Activated CD4-positive, alpha-beta T cell treated with anti-CD3 and anti-CD28 coated beads, Interleukin-2, Interleukin-4, amounts not matched to agents 100 ng/mL and 50 ng/mL, durations not matched to agents 16 hours and 8 hours (primary cell): Measurements from ENCODE around the gene HORMAD2.

ENCODE experiments used
- DNase-seq: peaks from one replicate; pipeline ENCODE4 v3.0.0-alpha.2; 2020; ENCODE audit warnings: low spot score

Gene HORMAD2

GRCh38 chr22:30104501-30105156, 24.4 kb downstream of the HORMAD2 start:
- DNase-seq: peak; percentile 69

- DNase-seq: no peak
Observed at GRCh38 chr22:30105483-30105882, 25.2 kb downstream of the HORMAD2 start.

GRCh38 chr22:30113494-30113893, 33.2 kb downstream of the HORMAD2 start:
- DNase-seq: no peak

GRCh38 chr22:30114361-30114760, 34.1 kb downstream of the HORMAD2 start:
- DNase-seq: no peak

- no peak for DNase-seq
Observed at GRCh38 chr22:30115705-30116104, 35.4 kb downstream of the HORMAD2 start.

GRCh38 chr22:30116362-30117117, 36.3 kb downstream of the HORMAD2 start:
- no peak for DNase-seq

- DNase-seq: no peak
Observed at GRCh38 chr22:30117256-30117655, 37.0 kb downstream of the HORMAD2 start.

GRCh38 chr22:30118291-30118690, 38.0 kb downstream of the HORMAD2 start:
- no peak for DNase-seq

- DNase-seq: peak; percentile 79
Observed at GRCh38 chr22:30121960-30122359, 41.7 kb downstream of the HORMAD2 start.

GRCh38 chr22:30123463-30123862, 43.2 kb downstream of the HORMAD2 start:
- no peak for DNase-seq

GRCh38 chr22:30127749-30128166, 47.5 kb downstream of the HORMAD2 start:
- DNase-seq: no peak

GRCh38 chr22:30128511-30128910, 48.2 kb downstream of the HORMAD2 start:
- no peak for DNase-seq

- DNase-seq: no peak
Observed at GRCh38 chr22:30129636-30130035, 49.4 kb downstream of the HORMAD2 start.

- DNase-seq: no peak
Observed at GRCh38 chr22:30132290-30132996, 52.2 kb downstream of the HORMAD2 start.

GRCh38 chr22:30140414-30140813, 60.1 kb downstream of the HORMAD2 start:
- no peak for DNase-seq

GRCh38 chr22:30143265-30143664, 63.0 kb downstream of the HORMAD2 start:
- no peak for DNase-seq

- no peak for DNase-seq
Observed at GRCh38 chr22:30144391-30144790, 64.1 kb downstream of the HORMAD2 start.

- no peak for DNase-seq
Observed at GRCh38 chr22:30150212-30150611, 69.9 kb downstream of the HORMAD2 start.

- no peak for DNase-seq
Observed at GRCh38 chr22:30158277-30158676, 78.0 kb downstream of the HORMAD2 start.

GRCh38 chr22:30158744-30159500, 78.7 kb downstream of the HORMAD2 start:
- no peak for DNase-seq

GRCh38 chr22:30159561-30160353, 79.5 kb downstream of the HORMAD2 start:
- DNase-seq: no peak
